HG03025 (cell line): ENCODE results near the gene LRRC55.
"Not testable (repeated sequence)": the region's sequence is repeated elsewhere in the genome, so short reads cannot be mapped to it uniquely, and the experiment has no call there.

Source experiments
- ATAC-seq: cut with Tn5 transposase; IDR thresholded peaks from one replicate; pipeline ENCODE4 v1.9.1; 2021; ENCODE audit warnings: mild to moderate bottlenecking, moderate library complexity; ENCODE audit not compliant: unreplicated experiment, low FRiP score

LRRC55 gene

DNA sequence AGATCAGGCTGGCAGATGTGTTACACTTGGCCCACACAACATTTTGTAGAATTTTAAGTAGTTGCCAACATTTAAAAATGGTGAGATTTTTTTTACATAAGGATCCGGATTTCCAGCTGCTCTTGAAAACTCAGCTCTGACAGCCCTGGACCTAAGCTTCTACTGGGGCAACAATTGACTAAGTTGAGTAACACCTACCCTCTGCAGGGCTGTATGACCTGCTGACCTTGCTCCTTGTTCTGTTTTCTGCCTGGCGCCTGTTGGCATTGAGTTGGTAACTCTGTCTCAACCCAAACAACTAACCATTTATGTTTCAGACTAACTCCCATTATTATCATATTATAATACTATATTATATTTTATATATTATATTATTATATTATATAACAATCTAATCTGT lies 21.1 kb upstream of the LRRC55 start:
- no peak for ATAC-seq

DNA sequence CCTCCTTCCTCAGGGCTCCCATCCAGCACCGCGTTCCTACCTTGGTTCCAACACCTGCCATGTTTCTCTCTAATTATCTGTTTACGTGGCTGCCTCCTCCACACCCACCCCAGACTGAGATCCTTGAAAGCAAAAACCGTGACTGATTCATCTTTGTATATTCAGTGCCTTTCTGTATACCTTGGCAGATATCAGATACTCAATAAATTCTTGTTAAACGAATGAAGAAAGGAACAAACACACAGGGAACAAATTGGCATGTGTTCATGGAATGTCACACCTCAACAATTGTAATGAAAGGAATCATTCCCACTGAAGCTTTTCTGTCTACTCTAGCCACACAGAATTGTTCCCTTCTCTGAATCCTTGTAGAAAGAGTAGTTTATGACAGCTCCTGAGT lies 20.4 kb upstream of the LRRC55 start:
- ATAC-seq = no peak

DNA sequence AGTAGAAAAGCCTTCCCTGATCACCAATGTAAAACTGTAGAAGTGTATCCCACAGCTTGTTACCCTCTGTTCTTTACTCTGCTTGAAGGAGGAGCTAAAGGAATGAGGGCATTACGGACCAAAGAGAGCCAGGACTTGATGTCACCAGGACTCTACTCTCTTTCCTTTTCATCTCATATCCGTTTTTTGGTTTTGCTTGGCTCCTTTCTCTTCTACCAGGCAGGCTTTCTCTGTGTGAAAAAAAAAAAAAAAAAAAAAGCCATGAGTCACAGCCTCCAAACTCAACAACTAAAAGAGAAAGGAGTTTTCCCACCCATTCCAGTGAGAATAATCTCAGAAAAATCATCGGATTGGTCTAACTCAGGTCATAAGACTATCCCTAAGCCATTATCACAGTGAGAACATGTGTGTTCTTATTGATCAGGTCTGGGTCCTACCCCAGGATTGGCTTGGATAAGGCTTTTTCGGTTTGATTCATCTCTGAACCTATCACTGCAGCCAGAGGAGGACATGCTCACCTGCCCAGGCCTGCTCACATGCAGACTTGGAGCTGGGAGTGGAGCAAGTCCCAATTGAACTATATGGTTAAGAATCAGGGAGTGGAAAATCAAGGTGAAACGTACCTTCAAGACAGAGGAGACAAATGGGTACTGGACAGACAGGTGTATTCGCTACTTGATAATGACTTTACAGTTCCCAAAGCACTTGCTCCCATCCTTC lies 19.4 kb upstream of the LRRC55 start:
- no peak for ATAC-seq

DNA sequence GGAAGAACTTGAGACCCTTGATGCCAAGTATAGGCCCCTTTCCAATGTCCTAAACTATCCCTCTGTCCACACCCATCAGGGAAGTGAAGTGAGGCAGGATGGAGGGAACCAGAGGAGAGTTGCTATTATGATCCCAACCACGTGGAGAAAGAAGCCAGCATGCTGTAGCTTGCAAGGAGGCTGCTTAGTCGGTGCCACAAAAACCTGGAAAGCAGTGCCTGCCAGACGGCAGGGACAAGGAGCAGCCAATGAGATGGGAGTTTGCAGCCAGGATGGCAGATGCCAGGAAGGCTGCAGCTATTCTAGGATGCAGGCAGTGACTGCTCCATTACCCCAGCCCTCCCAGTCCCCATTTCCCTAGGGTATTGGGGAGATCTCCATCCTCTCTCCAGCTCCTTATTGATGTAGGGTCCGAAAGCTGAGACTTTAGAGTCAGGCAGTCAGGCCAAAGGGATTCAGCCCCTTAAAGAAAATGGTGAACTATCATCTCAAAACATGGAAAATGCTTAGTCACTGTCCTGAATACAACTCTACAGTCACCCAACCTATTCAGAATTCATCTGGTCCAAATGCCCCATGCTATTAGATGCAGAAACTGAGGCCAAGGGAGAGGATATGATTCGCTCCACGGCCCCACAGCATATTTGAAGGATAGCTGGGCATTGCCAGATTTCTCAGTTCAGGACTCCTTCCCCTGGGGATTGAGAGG lies 18.4 kb upstream of the LRRC55 start:
- ATAC-seq = no peak

DNA sequence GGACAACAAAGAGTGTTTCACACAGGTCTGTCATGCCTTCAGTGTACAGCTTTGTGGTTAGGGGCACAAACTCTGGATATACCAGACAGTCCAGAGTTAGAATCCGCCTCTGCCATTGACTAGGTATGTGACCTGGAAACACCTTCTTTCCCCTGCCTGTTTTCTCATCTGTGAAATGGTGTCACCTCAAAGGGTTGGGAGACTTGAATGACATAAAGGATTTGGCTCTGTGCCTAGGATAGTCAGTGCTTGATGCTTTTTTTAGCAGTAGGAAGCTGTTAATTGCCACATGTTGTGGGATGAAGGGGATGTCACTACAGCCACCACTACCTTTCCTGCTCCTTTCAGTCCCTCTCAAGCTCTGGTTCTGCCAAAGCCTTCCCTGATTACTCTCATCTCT lies 17.4 kb upstream of the LRRC55 start:
- ATAC-seq = no peak

DNA sequence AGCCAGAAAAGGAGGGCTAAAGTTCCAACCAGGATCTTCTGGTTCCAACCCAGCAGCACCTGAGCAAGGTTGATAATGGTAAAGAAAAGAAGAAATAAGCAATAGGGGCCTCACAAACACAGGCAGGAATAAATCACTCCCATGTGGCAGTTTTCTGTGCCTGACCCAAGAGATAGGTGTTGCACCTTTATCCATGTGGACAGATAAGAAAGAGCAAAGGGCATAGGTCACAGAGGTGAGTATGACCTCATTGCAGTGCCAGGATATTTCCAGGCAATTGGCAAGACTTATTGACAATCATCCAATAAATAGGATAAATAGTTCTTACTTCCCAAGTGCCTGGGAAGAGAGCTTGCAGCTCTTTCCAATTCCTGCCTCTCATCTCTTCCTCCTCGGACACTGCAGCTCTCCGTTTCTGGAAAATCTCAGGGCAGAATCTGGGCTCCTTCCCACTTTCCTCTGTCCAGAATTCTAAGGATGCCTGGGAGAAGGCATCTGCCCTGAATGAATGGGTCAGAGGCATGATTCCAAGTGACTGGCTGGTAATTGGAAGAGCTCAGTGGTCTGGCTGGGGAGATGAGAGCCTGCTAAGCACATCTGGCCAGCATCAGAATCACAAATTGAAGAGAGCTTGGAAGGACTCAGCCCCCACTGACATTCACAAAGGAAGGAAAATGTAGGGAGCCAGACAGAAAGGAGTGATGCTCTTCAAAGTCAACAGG lies 14.5 kb upstream of the LRRC55 start:
- no peak for ATAC-seq

DNA sequence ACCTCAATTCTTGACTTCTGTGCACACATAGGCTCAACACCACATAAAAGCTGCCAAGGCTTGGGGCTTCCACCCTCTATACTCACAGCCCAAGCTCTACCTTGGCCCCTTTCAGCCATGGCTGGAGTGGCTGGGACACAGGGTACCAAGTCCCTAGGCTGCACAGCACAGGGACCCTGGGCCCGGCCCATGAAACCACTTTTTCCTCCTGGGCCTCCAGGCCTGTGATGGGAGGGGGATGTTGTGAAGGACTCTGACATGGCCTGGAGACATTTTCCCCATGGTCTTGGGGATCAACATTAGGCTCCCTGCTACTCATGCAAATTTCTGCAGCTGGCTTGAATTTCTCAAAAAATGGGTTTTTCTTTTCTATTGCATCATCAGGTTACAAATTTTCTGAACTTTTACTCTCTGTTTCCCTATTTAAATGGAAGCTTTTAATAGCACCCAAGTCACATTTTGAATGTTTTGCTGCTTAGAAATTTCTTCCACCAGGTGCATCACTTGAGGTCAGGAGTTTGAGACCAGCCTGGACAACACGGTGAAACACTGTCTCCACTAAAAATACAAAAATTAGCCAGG lies 11.9 kb upstream of the LRRC55 start:
- not testable (repeated sequence) for ATAC-seq

DNA sequence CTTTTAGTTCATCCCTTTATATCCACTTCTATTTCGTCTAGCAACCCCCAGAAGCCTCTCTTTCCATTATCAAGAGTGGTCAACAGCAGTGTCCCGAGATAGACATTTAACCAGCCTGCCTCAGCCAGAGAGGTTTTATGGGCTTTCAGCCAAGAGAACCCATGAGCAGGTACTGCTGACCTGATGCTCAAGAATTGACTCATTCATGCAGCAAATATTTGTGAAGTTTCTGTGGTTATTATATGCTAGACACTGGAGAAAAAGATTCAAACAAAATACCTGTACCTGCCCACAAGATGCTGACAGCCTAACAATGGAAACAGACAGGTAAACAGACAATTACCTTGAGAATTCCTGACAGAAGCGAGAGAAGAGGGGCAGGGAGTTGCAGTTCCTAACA lies 9.7 kb upstream of the LRRC55 start:
- ATAC-seq = no peak

DNA sequence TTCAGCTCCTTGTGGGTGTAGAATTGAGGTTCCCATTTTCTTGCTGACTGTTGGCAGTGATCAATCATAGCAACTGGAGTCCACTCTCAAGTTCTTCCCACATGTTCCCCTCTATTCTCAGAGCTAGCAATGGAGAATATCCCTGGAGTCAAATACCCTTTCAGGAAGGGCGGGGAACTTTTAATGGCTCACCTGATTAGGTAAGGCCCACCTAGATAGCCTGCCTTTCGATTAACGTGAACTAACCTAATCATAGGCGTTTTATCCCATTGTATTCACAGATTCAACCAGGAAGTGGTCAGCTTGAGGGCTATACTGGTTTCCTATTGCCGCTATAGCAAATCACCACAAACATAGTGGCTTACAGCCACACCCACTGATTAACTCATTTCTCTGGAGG lies 7.1 kb upstream of the LRRC55 start:
- no peak for ATAC-seq

DNA sequence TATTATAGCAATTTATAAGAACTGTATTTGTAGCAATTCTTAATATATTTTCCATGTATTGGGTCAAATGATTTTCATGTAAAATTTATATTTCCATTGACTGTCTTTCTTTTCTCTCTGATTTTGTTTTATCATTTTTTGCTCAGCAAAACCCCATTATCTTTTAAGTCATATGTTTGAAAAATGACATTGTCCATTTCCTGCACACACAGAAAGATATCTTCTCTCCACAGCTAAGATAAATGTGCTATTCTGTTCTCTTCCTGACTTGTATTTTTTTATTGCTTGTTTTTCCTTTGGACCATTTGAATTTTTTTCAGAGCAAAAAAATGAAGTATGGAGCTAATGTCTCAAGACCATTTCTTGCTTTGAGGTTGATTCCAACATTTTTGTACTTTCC lies 6.3 kb upstream of the LRRC55 start:
- no peak for ATAC-seq

DNA sequence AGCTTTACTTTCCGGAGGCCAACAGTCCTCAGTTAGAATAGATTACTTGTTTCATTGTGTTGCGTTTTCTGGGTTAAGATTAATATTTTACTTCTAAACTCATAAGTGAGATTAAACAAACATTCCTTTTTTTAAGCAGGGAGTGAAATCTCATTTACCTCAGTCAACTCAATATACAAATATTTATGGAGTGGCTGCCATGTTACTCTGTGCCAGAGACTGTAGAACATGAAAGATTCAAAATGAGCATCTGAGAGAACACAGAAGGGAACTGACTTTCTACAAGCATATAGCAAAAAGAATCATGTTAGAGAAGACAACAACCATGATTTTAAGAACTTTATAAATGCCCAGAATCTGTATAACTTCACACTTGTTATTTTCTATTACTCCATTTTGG lies 3.4 kb upstream of the LRRC55 start:
- ATAC-seq = no peak

DNA sequence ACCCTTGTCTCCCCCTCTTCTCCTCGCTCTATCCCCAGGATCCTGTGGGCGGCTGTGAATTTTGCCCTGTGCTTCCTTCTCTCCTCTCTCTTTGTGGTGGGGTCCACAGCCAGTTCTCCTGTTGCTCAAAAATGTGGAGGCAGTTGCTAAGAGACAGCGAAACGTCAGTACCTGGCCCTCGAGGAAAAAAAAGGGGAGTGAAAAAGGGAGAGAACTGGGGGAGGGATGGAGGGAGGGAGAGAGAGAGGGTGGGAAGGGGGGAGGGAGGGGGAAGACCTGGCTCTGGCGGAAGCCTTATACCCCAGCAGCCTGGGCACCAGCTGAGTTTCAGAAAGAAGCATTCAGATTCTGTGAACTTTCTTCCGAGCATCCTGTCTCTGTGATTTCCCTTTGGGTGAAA lies 2.1 kb upstream of the LRRC55 start:
- no peak for ATAC-seq

DNA sequence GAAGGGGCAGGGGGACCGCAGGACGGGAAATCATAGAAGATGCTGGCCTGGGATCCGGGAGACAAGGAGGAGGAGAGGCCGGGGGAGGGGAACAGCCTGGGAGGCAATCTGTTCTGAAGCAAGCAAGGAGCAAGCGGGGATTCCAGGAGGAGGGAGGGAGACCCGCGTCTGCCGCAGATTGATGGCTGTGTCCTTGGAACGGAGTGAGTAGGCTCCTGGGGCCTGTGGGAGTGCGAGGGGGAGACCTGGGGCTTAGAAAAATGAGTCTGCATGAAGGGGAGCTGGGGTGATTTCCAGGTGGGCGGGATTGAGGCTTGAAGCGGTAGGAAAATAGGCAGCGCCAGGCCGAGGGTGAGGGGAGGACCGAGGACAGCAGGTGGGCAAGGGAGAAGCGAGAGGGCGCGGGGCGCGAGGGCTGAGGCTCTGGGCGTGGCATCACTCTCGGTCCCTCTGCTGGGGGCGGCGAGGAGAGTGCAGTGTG lies 1.6 kb upstream of the LRRC55 start:
- ATAC-seq = no peak

DNA sequence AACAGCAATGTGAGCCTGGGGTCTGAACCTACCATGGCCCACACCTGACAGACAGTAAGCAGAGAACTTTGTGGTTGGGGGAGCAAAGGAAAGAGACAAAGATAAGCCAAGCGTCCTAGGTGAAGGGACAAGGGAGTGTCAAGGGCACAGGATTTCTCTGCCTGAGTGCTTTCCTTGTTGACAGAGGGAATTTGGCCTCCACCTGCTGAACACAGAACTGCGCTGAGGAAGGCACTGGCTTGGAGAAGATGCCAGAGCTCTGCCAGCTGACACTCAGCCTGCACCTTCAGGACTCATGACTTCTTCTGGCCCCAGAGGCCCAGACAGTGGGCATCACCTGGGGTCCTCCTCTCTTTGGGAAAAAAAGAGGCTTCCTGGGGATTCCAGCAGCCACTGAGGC lies 789 bp upstream of the LRRC55 start:
- ATAC-seq = no peak

DNA sequence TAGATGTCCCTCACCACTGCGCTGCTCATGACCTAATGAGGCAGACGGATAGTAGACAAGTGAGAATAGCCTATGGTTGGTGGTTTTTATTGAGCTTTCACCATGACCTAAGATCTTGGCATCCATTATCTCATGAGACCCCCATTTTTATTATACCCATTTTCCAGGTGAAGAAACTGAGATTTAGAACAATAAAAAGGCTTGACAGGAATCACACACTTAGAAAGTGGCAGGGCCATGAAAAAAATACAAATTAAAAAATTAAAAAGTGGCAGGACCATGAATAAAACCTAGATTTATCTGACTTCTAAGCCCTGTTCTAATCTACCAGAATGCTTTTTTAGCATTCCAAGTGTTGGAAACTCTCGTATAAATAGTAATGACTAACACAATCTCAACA lies 1.1 kb downstream of the LRRC55 start:
- no peak for ATAC-seq

DNA sequence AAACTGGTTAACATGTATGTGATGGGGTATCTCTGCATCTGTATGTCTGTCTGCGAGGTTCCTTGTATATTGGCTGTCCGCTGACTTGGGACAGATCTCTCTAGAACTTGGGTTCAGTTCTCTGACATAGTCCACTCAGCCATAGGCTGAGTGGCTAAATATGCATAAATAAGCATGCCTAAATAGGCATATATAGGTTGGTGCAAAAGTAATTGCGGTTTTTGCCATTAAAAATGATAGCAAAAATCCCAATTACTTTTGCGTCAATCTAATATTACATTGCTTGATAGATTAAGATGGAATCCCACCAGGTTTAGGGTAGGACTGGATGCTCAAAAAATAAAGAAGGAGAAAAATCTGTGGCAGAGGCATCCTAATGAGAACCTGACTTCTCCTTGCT lies 8.8 kb downstream of the LRRC55 start:
- no peak for ATAC-seq

DNA sequence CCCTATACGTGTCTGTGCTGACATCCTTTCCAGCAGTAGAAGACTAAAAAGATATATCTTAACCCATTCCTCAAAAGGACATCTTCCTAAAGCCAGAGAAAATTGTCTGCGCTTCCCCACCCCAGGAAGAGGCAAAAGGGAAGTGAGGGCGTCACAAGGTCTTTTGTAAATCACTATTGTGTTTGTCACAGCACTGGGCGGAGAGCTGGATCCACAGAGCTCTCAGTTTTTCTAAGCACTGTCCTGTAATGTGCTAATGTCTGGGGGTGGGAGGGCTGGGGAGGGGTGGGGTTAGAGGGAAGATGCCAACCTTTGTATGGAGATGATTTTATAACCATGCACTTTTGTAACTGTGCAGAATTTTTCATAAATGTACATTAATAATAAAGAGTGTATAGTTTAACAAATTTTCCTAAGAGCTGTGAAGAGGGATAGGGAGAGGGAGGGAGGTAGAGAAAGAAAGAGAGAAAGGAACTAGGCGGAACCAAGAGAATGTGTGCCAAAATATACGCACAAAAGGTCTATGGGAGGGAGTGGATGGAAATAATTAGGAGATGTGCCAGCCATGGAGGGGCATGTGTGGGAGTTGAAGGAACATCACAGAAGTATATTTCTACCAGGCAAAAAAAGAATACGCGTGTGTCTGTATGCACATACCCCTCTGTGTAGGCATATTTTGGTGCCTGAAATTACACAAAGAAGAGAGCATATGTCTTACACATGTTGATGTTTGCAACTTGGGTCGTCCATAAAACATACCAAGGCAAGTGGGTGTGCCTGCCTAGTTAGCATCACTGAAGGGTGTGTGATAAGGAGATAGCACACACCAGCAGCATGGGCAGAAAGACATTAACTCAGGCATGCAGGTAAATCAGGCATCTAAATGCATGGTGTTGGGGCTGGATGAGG lies 9.8 kb downstream of the LRRC55 start:
- ATAC-seq = no peak

DNA sequence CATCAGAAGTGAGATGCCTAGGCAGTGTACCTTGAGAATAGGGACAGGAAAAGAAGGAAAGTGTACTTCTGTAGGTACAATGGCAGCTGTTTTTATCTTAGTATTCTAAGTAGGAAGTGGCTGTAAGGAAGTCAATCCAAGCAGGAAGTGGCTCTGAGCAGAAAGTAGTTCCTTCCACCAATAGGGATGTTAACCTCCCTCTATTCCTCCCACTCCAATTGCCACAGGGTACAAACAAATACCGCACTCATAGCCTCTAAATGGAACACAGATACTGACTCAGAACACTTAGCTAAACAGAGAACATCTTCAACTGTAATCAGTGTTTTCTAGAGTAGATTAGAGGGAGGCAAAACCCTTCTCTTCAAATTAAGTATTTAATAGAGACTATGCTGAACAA lies 10.6 kb downstream of the LRRC55 start:
- no peak for ATAC-seq

DNA sequence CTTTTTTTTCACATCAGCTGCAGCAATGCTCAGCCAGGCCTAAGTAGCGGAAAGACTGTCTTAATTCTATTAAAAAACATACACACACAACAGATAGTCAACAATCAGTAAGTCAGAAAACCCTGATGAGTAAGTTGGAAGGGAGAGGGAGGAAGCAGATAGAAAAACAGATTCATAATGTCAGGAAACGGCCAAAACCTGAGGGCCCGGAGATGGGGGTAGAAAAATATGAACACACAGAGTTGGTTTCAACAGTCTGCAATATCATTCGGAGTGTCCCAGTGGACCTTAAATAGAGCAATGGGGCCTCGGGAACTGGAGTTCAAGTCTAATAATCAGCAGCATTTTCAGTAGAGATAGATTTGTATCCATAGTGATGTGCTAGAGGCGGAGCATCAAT lies 14.8 kb downstream of the LRRC55 start:
- ATAC-seq = no peak

DNA sequence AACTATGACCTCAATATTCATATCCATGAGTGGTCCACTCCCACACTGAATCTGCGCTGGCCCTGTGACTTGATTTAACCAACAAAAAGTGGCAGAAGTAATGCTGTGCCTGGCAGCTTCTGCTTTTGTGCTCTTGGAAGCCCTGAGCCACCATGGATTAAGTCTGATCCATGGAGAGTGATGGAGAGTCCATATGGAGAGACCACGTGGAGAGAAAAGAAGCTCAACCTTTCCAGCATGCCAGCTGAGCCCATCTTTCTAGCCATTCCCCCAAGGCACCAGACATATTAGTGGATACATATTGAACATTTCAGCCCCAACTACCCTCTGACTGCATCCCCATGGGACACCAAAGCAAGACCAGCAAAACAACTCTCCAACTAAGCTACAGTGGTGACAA lies 16.0 kb downstream of the LRRC55 start:
- ATAC-seq = no peak
